Sigmoid colon (tissue), 7 donors: ENCODE data around the gene MAPKAPK5. TPM values are rescaled to one million over a fixed set of nuclear protein-coding genes. Genes with fewer than 3 reads are reported as not detected.

Experiments
- DNase-seq: peaks from one replicate; pipeline ENCODE4 v3.0.0-alpha.2; 2019
- H3K27ac ChIP-seq, 4 donors: fragments of 200-600 bp; sonication (generic); one replicate each; pipeline ENCODE4 v1.5.1; 2016 to 2019; ENCODE audit warnings: mild to moderate bottlenecking in 1 of 4
- H3K27me3 ChIP-seq, 3 donors: fragments of 200-600 bp; sonication (generic); one replicate each; pipeline ENCODE4 v1.5.1; 2019; ENCODE audit warnings: mild to moderate bottlenecking in 1 of 3
- H3K36me3 ChIP-seq, 4 donors: fragments of 200-600 bp; sonication (generic); one replicate each; pipeline ENCODE4 v1.5.1; 2016 to 2019
- H3K4me1 ChIP-seq, 4 donors: fragments of 200-600 bp; sonication (generic); one replicate each; pipeline ENCODE4 v1.5.1; 2017 to 2019
- H3K4me3 ChIP-seq, 4 donors: fragments of 200-600 bp; sonication (generic); one replicate each; pipeline ENCODE4 v1.5.1; 2017 to 2019; ENCODE audit warnings: mild to moderate bottlenecking in 2 of 4, moderate library complexity in 1 of 4
- H3K9me3 ChIP-seq, 4 donors: fragments of 200-600 bp in 3 of 4; sonication (generic) in 3 of 4; one replicate each; pipeline versions ENCODE4 v1.5.1 to v1.6.1; 2013 to 2019
- EP300 ChIP-seq, 4 donors: sonication (generic); formaldehyde crosslinking; IDR thresholded peaks; one replicate each; pipeline ENCODE4 v1.6.1; 2017; ENCODE audit warnings: antibody characterized with exemption in 4 of 4
- POLR2A ChIP-seq, 2 donors: fragments of 450-650 bp; IDR thresholded peaks; one replicate each; pipeline ENCODE4 v1.6.1; 2016; ENCODE audit warnings: antibody characterized with exemption in 2 of 2, mild to moderate bottlenecking in 2 of 2, moderate library complexity in 2 of 2
- POLR2AphosphoS5 ChIP-seq, 4 donors: sonication (generic); formaldehyde crosslinking; IDR thresholded peaks; one replicate each; pipeline ENCODE4 v1.6.1; 2017; ENCODE audit warnings: antibody characterized with exemption in 4 of 4
- WGBS, 2 donors: extraction: QIAGEN DNeasy Blood & Tissue Kit; methylation state at CpG; one replicate each; pipeline ENCODE4 v1.1.7; 2013; 5-methylcytosine and 5-hydroxymethylcytosine counted together
- intact Hi-C: fragments of 100-400 bp; cut with DNase I; formaldehyde crosslinking; loops from one replicate; pipeline ENCODE4 v1.15.1; 2023
- polyA plus RNA-seq, 3 donors: library from polyadenylated mRNA; stranded (reverse); fragments of 200-250 nt; gene quantifications; one replicate each; pipeline ENCODE4 v1.2.3, GENCODE V29; 2013
- total RNA-seq, 4 donors: library from RNA; depleted of rRNA; stranded (reverse); fragments of >200 nt; gene quantifications; one replicate each; pipeline ENCODE4 v1.1.0, GENCODE V29; 2016
- TF ChIP-seq, protein P1 (sequence below), 4 experiments: fragments of 450-650 bp in 3 of 4; fragments of 200-600 bp in 1 of 4; IDR thresholded peaks; one replicate each; pipeline ENCODE4 v1.5.1; 2016 to 2019; ENCODE audit warnings: antibody characterized with exemption in 4 of 4, mild to moderate bottlenecking in 3 of 4, moderate library complexity in 2 of 4
- donor health status: healthy with polysubstance abuse.
- donor health status: Bipolar disorder and iron deficiency.
- donor health status: healthy.

Gene MAPKAPK5
- total and polyA plus RNA-seq, 7 donors, result 25.7 to 48.2 (median 39.2) TPM

DNA sequence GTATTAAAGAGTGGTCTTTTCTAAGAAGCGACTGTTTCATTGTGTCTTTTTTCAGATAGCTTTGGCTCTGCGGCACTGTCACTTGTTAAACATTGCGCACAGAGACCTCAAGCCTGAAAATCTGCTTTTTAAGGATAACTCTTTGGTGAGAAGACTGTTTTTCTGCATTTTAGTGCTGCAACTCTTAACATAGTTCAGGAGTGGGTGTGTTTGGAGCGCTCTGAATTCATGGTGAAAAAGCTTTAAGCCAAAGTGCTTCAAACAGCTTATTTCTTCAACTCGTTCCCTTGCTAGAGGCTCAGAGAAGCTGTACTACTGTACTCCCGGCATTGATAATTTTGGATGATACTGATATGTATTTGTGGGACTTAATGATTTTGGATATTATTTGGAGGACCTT, 28.2 kb downstream of the MAPKAPK5 start:
- H3K9me3 ChIP-seq, result no peaks in the 10 kb centered on the region
- H3K4me1 ChIP-seq, result no peaks in the 10 kb centered on the region
- no peak for DNase-seq
- H3K27me3 ChIP-seq, result no peaks in the 10 kb centered on the region
- 97 to 99% methylated on average over 6 of the region's 6 CpGs for WGBS, 2 donors
- TF ChIP-seq EP300 (IDR thresholded peaks at IDR 0.05) (no peak), POLR2AphosphoS5 (IDR thresholded peaks at IDR 0.05) (no peak), POLR2A (IDR thresholded peaks at IDR 0.05) (no peak)
- TF ChIP-seq, protein P1, sequence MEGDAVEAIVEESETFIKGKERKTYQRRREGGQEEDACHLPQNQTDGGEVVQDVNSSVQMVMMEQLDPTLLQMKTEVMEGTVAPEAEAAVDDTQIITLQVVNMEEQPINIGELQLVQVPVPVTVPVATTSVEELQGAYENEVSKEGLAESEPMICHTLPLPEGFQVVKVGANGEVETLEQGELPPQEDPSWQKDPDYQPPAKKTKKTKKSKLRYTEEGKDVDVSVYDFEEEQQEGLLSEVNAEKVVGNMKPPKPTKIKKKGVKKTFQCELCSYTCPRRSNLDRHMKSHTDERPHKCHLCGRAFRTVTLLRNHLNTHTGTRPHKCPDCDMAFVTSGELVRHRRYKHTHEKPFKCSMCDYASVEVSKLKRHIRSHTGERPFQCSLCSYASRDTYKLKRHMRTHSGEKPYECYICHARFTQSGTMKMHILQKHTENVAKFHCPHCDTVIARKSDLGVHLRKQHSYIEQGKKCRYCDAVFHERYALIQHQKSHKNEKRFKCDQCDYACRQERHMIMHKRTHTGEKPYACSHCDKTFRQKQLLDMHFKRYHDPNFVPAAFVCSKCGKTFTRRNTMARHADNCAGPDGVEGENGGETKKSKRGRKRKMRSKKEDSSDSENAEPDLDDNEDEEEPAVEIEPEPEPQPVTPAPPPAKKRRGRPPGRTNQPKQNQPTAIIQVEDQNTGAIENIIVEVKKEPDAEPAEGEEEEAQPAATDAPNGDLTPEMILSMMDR (IDR thresholded peaks at IDR 0.05), result no peak
- intact Hi-C loops, result no loop called here
- H3K36me3 ChIP-seq, result peaks cover 4 to 89% (median 44%) of the 10 kb centered on the region in 4 donors
- H3K27ac ChIP-seq, result no peak overlapping the region
- H3K4me3 ChIP-seq, result no peak overlapping the region

DNA sequence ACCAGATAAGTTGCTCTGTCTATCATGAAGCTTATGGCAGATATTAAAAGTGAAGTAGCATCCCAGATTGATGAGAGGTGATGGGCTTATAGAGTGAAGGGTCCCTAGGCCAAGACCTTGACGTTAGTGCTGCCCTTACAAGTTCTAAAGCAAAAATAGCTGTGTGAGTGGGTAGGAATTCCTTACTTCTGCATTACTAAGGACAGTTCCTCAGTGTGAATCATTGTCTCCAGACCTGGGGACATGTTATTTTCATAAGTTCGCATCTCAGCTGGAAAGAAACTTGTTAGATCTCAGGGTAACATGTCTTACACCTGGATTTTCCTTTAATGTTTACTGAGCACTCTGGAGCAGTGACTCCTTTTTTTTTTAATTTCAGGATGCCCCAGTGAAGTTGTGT, 28.7 kb downstream of the MAPKAPK5 start:
- 87 to 94% methylated on average over 2 of the region's 2 CpGs for WGBS, 2 donors
- Histone ChIP-seq H3K4me1 (no peaks in the 10 kb centered on the region), H3K4me3 (no peak overlapping the region), H3K27ac (no peak overlapping the region), H3K9me3 (no peaks in the 10 kb centered on the region), H3K36me3 (peaks cover 4 to 89% (median 44%) of the 10 kb centered on the region in 4 donors), H3K27me3 (no peaks in the 10 kb centered on the region)
- no peak for TF ChIP-seq POLR2AphosphoS5 (IDR thresholded peaks at IDR 0.05)
- no peak for TF ChIP-seq EP300 (IDR thresholded peaks at IDR 0.05)
- DNase-seq, result no peak
- intact Hi-C loops, result no loop called here

DNA sequence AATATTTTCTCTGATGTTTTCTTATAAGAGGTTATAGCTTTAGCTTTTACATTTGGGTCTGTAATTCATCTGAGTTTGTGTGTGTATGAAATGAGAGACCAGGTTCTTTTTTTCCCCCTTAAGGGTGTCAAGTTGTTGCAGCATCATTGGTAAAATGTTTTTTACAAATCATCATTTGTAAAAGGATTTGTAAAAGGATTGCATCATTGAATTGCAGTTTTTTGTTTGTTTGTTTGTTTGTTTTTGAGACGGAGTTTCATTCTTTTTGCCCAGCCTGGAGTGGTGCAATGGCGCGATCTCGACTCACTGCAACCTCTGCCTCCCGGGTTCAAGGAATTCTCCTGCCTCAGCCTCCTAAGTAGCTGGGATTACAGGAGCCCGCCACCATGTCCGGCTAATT, 31.1 kb downstream of the MAPKAPK5 start:
- TF ChIP-seq, protein P1 (IDR thresholded peaks at IDR 0.05), result no peak
- no peak for TF ChIP-seq POLR2AphosphoS5 (IDR thresholded peaks at IDR 0.05)
- no peak for TF ChIP-seq EP300 (IDR thresholded peaks at IDR 0.05)
- TF ChIP-seq POLR2A (IDR thresholded peaks at IDR 0.05), result no peak
- H3K9me3 ChIP-seq, result no peaks in the 10 kb centered on the region
- peaks cover 0 to 87% (median 26%) of the 10 kb centered on the region in 4 donors for H3K36me3 ChIP-seq
- H3K4me1 ChIP-seq, result no peaks in the 10 kb centered on the region
- intact Hi-C loops, result no loop called here
- no peak overlapping the region for H3K4me3 ChIP-seq
- no peaks in the 10 kb centered on the region for H3K27me3 ChIP-seq
- no peak for DNase-seq
- no peak overlapping the region for H3K27ac ChIP-seq
- WGBS, 2 donors, result 92 to 95% methylated on average over 7 of the region's 7 CpGs

DNA sequence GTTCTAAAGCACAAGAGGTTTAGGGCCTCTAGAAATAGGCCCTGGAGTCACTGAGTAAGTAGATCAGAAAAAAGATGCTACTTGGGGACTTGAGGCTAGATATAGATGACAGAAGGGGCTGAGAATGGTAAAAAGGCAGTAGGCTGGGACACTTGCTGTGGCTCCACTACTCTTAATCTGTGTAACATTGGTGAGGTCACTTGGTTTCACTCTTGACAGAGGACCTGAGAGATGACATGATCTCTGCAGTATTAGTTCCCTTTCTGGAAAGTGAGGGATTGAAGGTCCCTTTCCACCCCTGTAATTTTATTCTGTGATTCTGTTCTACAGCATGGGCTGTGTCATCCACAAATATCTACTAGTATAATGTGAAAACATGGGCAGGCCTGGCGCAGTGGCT, 39.7 kb downstream of the MAPKAPK5 start:
- TF ChIP-seq, protein P1 (IDR thresholded peaks at IDR 0.05), result no peak
- TF ChIP-seq POLR2A (IDR thresholded peaks at IDR 0.05) (no peak), POLR2AphosphoS5 (IDR thresholded peaks at IDR 0.05) (no peak), EP300 (IDR thresholded peaks at IDR 0.05) (no peak)
- no peak for DNase-seq
- H3K4me3 ChIP-seq, result no peak overlapping the region
- no peak overlapping the region for H3K27ac ChIP-seq
- H3K9me3 ChIP-seq, result no peaks in the 10 kb centered on the region
- intact Hi-C loops, result no loop called here
- 100% methylated on average over 1 of the region's 1 CpG for WGBS, 2 donors
- no peaks in the 10 kb centered on the region for H3K4me1 ChIP-seq
- no peaks in the 10 kb centered on the region for H3K27me3 ChIP-seq
- peaks cover 19 to 90% (median 53%) of the 10 kb centered on the region in 4 donors for H3K36me3 ChIP-seq

DNA sequence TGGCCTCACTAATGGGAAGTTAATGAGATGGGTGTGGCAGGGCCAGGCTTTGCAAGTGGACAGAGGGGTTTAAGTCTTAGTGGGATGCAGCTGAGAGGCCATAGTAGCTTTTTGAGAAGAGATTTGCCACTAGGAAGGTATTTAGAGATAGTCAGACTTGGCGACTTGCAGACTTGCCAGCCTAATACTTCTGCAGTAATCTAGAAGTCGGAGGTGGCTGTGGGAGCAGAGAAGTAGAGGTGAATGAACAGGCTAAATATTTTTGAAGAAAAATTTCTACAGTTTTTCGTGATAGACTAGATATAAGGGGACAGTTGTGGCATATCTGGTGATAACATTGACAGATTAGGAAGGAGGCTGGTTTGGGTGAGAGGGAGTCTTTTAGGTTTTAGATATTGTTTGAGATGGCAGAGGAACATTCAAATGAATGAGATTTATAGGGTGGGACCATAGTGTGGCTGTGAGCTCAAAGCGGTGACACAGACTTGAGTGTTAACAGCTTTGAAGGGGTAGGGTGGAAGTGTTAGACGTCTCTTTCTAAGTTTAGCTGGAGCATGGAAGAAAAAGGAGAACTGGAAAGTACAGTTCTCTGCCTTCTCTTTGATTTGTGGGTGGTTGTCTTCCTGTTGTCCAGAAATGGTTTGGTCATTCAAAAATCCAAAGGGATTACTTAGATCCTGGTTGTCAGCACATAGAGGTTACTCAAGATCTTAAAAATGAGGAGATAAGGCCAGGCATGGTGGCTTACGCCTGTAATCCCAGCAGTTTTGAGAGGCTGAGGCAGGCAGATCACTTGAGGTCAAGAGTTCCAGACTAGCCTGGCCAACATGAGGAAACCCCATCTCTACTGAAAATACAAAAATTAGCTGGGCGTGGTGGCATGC, 44.9 kb downstream of the MAPKAPK5 start:
- DNase-seq, result no peak
- intact Hi-C loops, result no loop called here
- Histone ChIP-seq H3K4me1 (no peaks in the 10 kb centered on the region), H3K36me3 (peaks cover 23 to 100% (median 65%) of the 10 kb centered on the region in 4 donors), H3K9me3 (no peaks in the 10 kb centered on the region), H3K27ac (no peak overlapping the region), H3K27me3 (no peaks in the 10 kb centered on the region), H3K4me3 (no peak overlapping the region)
- TF ChIP-seq, protein P1 (IDR thresholded peaks at IDR 0.05), result no peak
- TF ChIP-seq POLR2AphosphoS5 (IDR thresholded peaks at IDR 0.05), result no peak
- no peak for TF ChIP-seq POLR2A (IDR thresholded peaks at IDR 0.05)
- no peak for TF ChIP-seq EP300 (IDR thresholded peaks at IDR 0.05)
- WGBS, 2 donors, result 93% methylated on average over 7 of the region's 7 CpGs
